Nephron progenitor cell (in vitro differentiated cells): Measurements from ENCODE around the gene ASCC1.

Experiments used
- DNase-seq: peaks from one replicate; pipeline ENCODE4 v3.0.0; 2021
- H3K27ac Mint-ChIP-seq: 2 replicates; pipeline ENCODE4 v1.8.0; 2021; ENCODE audit warnings: mild to moderate bottlenecking, moderate library complexity, mixed read lengths
- H3K27me3 Mint-ChIP-seq: 2 replicates; pipeline ENCODE4 v1.8.0; 2021; ENCODE audit warnings: mild to moderate bottlenecking, low read depth, mixed read lengths; ENCODE audit not compliant: poor library complexity
- H3K36me3 Mint-ChIP-seq: 2 replicates; pipeline ENCODE4 v1.8.0; 2021; ENCODE audit warnings: low read depth, mixed read lengths
- H3K4me1 Mint-ChIP-seq: 2 replicates; pipeline ENCODE4 v1.8.0; 2021; ENCODE audit warnings: mixed read lengths
- H3K4me3 Mint-ChIP-seq: 2 replicates; pipeline ENCODE4 v1.8.0; 2021; ENCODE audit warnings: mild to moderate bottlenecking, moderate library complexity, mixed read lengths
- H3K9me3 Mint-ChIP-seq: 2 replicates; pipeline ENCODE4 v1.8.0; 2021; ENCODE audit warnings: mild to moderate bottlenecking, moderate library complexity, mixed read lengths
- CTCF ChIP-seq: fragments of 200-600 bp; sonication (generic); IDR thresholded peaks from 2 replicates; pipeline ENCODE4 v1.5.0; 2021; ENCODE audit warnings: antibody characterized with exemption

The ASCC1 gene

DNA sequence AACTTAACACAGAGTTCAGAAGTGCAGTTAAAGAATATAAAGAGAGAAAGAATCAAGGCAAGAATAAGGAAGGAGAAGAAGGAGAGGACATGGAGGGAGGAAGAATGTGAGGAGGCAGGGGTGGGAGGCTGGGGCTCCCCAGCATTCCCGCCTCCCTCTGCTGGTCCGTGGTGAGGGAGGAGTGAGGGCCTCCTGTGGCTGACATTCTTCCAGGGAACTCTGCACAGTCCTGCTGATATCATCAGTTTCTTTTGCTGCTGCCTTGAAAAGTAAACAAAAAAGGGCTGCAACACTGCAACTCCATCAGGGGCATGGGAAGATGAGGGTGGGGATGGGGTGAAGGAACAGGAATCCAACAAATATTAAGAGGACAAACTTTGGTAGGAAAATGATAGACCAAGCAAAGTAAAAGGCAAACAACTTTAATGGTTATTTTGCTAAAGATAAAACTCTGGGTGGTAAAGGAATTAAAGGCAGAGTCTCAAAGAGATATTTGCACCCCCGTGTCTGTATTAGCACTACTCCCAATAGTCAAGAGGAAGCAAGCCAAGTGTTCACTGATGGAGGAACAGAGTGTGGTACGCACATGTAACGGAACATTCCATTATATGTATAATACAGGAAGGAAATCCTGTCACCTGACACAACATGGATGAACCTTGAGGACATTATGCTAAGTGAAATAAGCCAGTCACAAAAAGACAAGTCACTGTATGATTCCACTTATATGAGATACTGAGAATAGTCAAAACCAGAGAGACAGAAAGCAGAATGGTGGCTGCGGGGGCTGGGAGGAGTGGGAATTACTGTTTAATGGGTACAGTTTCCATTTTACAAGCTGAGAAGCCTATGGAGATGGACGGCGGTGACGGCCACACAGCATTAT is 119.7 kb downstream of the ASCC1 start:
- peak overlapping the region; percentile 4 for H3K4me3 Mint-ChIP-seq

GRCh38 chr10:72095195-72095594 is 120.9 kb downstream of the ASCC1 start:
- H3K27me3 Mint-ChIP-seq, result peaks cover 2% of the 10 kb centered on the region
- H3K9me3 Mint-ChIP-seq, result no peaks in the 10 kb centered on the region
- peaks cover 58% of the 10 kb centered on the region for H3K4me1 Mint-ChIP-seq
- no peak for TF ChIP-seq CTCF
- no peak for DNase-seq
- peaks cover 48% of the 10 kb centered on the region for H3K36me3 Mint-ChIP-seq
- H3K27ac Mint-ChIP-seq, result no peak overlapping the region
- no peak overlapping the region for H3K4me3 Mint-ChIP-seq

More for the DNA sequence above, 119.7 kb downstream of the ASCC1 start:
- DNase-seq, result no peak
- Mint-ChIP-seq H3K27me3 (peaks cover 2% of the 10 kb centered on the region), H3K9me3 (no peaks in the 10 kb centered on the region), H3K4me1 (peaks cover 56% of the 10 kb centered on the region), H3K27ac (peak overlapping the region; percentile 30), H3K36me3 (peaks cover 58% of the 10 kb centered on the region)
- no peak for TF ChIP-seq CTCF

- Mint-ChIP-seq H3K27me3 (peaks cover 6% of the 10 kb centered on the region), H3K36me3 (peaks cover 44% of the 10 kb centered on the region), H3K4me1 (peaks cover 59% of the 10 kb centered on the region), H3K4me3 (no peak overlapping the region), H3K9me3 (no peaks in the 10 kb centered on the region), H3K27ac (no peak overlapping the region)
- no peak for TF ChIP-seq CTCF
- DNase-seq, result no peak
Observed at GRCh38 chr10:72094574-72094973, 121.5 kb downstream of the ASCC1 start.

DNA sequence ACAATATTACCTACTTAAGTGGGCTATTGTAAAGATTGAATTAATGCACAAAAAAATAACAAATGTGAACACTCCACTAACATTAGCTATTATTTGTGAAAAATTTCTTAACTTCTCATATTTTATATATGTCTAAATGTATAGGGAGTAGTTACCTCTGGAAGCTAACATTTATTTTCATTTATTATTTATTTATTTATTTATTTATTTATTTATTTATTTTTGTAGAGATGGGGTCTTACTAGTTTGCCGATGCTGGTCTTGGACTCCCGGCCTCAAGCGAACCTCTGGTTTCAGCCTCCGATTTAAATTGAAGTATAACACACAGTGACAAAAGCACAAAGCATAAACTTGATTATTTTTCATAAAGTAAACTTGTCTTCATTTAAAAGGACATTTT is 122.6 kb downstream of the ASCC1 start:
- no peak for DNase-seq
- TF ChIP-seq CTCF, result no peak
- H3K9me3 Mint-ChIP-seq, result no peaks in the 10 kb centered on the region
- H3K4me1 Mint-ChIP-seq, result peaks cover 60% of the 10 kb centered on the region
- no peak overlapping the region for H3K27ac Mint-ChIP-seq
- peaks cover 15% of the 10 kb centered on the region for H3K27me3 Mint-ChIP-seq
- H3K36me3 Mint-ChIP-seq, result peaks cover 34% of the 10 kb centered on the region
- H3K4me3 Mint-ChIP-seq, result no peak overlapping the region

DNA sequence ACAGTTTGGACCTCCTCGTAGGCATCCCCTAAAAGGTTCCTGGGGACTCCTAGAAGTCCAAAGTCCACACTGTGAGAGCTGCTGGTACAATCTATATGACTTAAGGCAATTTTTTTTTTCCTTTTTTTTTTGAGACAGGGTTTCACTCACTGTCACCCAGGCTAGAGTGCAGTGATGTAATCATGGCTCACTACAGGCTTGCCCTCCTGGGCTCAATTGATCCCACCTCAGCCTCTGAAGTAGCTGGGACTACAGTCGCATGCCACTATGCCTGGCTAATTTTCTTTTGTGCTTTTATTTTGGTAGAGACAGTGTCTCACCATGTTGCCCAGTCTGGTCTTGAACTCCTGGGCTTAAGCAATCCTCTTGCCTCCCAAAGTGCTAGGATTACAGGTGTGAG is 123.1 kb downstream of the ASCC1 start:
- DNase-seq, result no peak
- Mint-ChIP-seq H3K9me3 (no peaks in the 10 kb centered on the region), H3K4me3 (no peak overlapping the region), H3K36me3 (peaks cover 29% of the 10 kb centered on the region), H3K4me1 (peaks cover 60% of the 10 kb centered on the region), H3K27ac (no peak overlapping the region), H3K27me3 (peaks cover 20% of the 10 kb centered on the region)
- TF ChIP-seq CTCF, result no peak
